ENCODE data around the gene IL12A.

DNA sequence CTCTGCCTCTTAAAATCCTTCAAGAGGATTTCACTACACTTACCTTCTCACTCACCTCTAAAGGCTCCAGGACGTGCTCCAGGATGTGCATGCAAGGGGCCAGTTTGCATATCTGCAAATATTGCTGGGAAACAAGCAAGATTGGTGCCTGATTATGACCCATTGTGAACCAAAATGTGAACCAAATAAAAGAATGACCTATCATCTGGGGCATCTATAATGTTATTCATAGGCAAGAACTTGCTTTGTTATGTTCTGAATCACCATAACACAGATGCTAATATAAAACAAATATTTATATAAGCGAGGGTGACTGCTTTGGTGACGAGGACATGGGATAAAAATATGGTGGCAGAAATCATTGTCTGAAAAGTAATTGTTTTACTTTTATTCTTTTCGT, 5.5 kb downstream of the IL12A start:
- TF ChIP-seq, protein P1, sequence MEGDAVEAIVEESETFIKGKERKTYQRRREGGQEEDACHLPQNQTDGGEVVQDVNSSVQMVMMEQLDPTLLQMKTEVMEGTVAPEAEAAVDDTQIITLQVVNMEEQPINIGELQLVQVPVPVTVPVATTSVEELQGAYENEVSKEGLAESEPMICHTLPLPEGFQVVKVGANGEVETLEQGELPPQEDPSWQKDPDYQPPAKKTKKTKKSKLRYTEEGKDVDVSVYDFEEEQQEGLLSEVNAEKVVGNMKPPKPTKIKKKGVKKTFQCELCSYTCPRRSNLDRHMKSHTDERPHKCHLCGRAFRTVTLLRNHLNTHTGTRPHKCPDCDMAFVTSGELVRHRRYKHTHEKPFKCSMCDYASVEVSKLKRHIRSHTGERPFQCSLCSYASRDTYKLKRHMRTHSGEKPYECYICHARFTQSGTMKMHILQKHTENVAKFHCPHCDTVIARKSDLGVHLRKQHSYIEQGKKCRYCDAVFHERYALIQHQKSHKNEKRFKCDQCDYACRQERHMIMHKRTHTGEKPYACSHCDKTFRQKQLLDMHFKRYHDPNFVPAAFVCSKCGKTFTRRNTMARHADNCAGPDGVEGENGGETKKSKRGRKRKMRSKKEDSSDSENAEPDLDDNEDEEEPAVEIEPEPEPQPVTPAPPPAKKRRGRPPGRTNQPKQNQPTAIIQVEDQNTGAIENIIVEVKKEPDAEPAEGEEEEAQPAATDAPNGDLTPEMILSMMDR (IDR thresholded peaks at IDR 0.05) = no peak
- TF ChIP-seq POLR2AphosphoS5 (IDR thresholded peaks at IDR 0.05; ENCODE audit: low read depth, low read length) = no peak

Data from Panc1 (cell line).